HepG2 (cell line): ENCODE measurements around the gene DEFB129. TPM values are rescaled to one million over a fixed set of nuclear protein-coding genes. Genes with fewer than 3 reads are reported as not detected.

Source experiments
- ARID4A ChIP-seq: sonication (generic); formaldehyde crosslinking; IDR thresholded peaks from 2 replicates; pipeline ENCODE4 v1.5.0; 2020; ENCODE audit warnings: mild to moderate bottlenecking, missing genetic modification reagents, borderline replicate concordance
- CHD2 ChIP-seq: IDR thresholded peaks from 2 replicates; pipeline ENCODE4 v1.6.1; 2011; ENCODE audit warnings: low read depth, low read length, improper control_type of control experiment
- IRX3 ChIP-seq: sonication (generic); formaldehyde crosslinking; IDR thresholded peaks from 2 replicates; pipeline ENCODE4 v1.8.1; 2023; ENCODE audit warnings: mild to moderate bottlenecking, low read depth, missing genetic modification reagents, borderline replicate concordance
- JUNB ChIP-seq: sonication (generic); formaldehyde crosslinking; IDR thresholded peaks from 2 replicates; pipeline ENCODE4 v1.8.0; 2022; ENCODE audit warnings: missing genetic modification reagents, mild to moderate bottlenecking, borderline replicate concordance
- SKI ChIP-seq: fragments of 450-650 bp; IDR thresholded peaks from one replicate; pipeline ENCODE4 v1.6.1; 2018; ENCODE audit warnings: mild to moderate bottlenecking; ENCODE audit not compliant: partially characterized antibody
- ZHX2 ChIP-seq, 2 experiments: sonication (generic) in 1 of 2; formaldehyde crosslinking in 1 of 2; IDR thresholded peaks; 2 replicates each; pipeline versions ENCODE4 v1.6.1 to v1.9.0; 2014 to 2022; ENCODE audit warnings: antibody characterized with exemption in 1 of 2, borderline replicate concordance in 1 of 2, inconsistent platforms in 1 of 2, low read depth in 1 of 2, missing genetic modification reagents in 1 of 2
- ZNF180 ChIP-seq: sonication (generic); formaldehyde crosslinking; IDR thresholded peaks from 2 replicates; pipeline ENCODE4 v1.4.0; 2020; ENCODE audit warnings: low read depth, missing genetic modification reagents, borderline replicate concordance
- ZNF382 ChIP-seq: sonication (generic); formaldehyde crosslinking; IDR thresholded peaks from 2 replicates; pipeline ENCODE4 v1.5.0; 2020; ENCODE audit warnings: missing genetic modification reagents, mild to moderate bottlenecking, borderline replicate concordance
- ZNF660 ChIP-seq: sonication (generic); formaldehyde crosslinking; IDR thresholded peaks from 2 replicates; pipeline ENCODE4 v1.5.1; 2020; ENCODE audit warnings: mild to moderate bottlenecking, low read depth, missing genetic modification reagents, borderline replicate concordance
- polyA plus RNA-seq, 8 experiments: library from polyadenylated mRNA; depleted of rRNA in 3 of 8; stranded (reverse) in 7 of 8; unstranded in 1 of 8; fragments of >200 nt; fragmentation: Illumina TruSeq in 4 of 8; extraction: Trizol in 4 of 8; gene quantifications; 2 replicates each; pipeline versions ENCODE4 v1.2.1 to v1.2.3, GENCODE V29; 2011 to 2016; ENCODE audit warnings: low read depth in 4 of 8, missing spikeins in 1 of 8, mixed read lengths in 1 of 8; ENCODE audit not compliant: insufficient read depth in 1 of 8
- total RNA-seq, 5 experiments: library from RNA; depleted of rRNA; stranded (reverse); fragments of >200 nt; fragmentation: Illumina TruSeq; extraction: Trizol; gene quantifications; 2 replicates each; pipeline ENCODE4 v1.2.3, GENCODE V29; 2016; ENCODE audit warnings: low read depth in 1 of 5
- TF ChIP-seq, protein P1 (sequence below): sonication (generic); formaldehyde crosslinking; IDR thresholded peaks from 2 replicates; pipeline ENCODE4 v1.5.0; 2020; ENCODE audit warnings: missing genetic modification reagents
- TF ChIP-seq, protein P2 (sequence below): sonication (generic); formaldehyde crosslinking; IDR thresholded peaks from 2 replicates; pipeline ENCODE4 v1.5.1; 2020; ENCODE audit warnings: missing genetic modification reagents, mild to moderate bottlenecking, borderline replicate concordance

The DEFB129 gene
- total and polyA plus RNA-seq, 2 of the 13 experiments (the other 11 are each of a cell fraction or from before 2014, with no cell fraction given): not detected

GRCh38 chr20:266596-267562 lies 39.8 kb downstream of the DEFB129 start (continued):
- TF ChIP-seq, protein P1, sequence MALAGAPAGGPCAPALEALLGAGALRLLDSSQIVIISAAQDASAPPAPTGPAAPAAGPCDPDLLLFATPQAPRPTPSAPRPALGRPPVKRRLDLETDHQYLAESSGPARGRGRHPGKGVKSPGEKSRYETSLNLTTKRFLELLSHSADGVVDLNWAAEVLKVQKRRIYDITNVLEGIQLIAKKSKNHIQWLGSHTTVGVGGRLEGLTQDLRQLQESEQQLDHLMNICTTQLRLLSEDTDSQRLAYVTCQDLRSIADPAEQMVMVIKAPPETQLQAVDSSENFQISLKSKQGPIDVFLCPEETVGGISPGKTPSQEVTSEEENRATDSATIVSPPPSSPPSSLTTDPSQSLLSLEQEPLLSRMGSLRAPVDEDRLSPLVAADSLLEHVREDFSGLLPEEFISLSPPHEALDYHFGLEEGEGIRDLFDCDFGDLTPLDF (CRISPR knock-in tag): peak; percentile 86
- TF ChIP-seq ARID4A (peak; percentile 77; the same call in 1 of the 2 replicates), JUNB (CRISPR knock-in tag) (peak; percentile 93), ZNF382 (CRISPR knock-in tag) (no peak), ZNF180 (CRISPR knock-in tag) (no peak; the same call in 1 of the 2 replicates), ZHX2 (IDR thresholded peaks at IDR 0.05; ENCODE audit: low read depth) (no peak), ZHX2 (CRISPR knock-in tag; IDR thresholded peaks at IDR 0.05; ENCODE audit: borderline replicate concordance) (peak; percentile 5; the same call in 1 of the 2 replicates), CHD2 (0 out of 2 replicates have a peak, but pooled peaks have one; percentile 35), IRX3 (peak; percentile 97), SKI (peak; percentile 24), ZNF660 (CRISPR knock-in tag) (0 out of 2 replicates have a peak, but pooled peaks have one; percentile 28)
- TF ChIP-seq, protein P2, sequence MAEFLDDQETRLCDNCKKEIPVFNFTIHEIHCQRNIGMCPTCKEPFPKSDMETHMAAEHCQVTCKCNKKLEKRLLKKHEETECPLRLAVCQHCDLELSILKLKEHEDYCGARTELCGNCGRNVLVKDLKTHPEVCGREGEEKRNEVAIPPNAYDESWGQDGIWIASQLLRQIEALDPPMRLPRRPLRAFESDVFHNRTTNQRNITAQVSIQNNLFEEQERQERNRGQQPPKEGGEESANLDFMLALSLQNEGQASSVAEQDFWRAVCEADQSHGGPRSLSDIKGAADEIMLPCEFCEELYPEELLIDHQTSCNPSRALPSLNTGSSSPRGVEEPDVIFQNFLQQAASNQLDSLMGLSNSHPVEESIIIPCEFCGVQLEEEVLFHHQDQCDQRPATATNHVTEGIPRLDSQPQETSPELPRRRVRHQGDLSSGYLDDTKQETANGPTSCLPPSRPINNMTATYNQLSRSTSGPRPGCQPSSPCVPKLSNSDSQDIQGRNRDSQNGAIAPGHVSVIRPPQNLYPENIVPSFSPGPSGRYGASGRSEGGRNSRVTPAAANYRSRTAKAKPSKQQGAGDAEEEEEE (CRISPR knock-in tag): peak; percentile 42; the same call in 1 of the 2 replicates
